HG03135 (cell line): ENCODE data around the gene RNF220.
"Not testable (repeated sequence)": the region's sequence is repeated elsewhere in the genome, so short reads cannot be mapped to it uniquely, and the experiment has no call there.

Experiments
- ATAC-seq: cut with Tn5 transposase; IDR thresholded peaks from one replicate; pipeline ENCODE4 v1.9.1; 2021; ENCODE audit warnings: mild to moderate bottlenecking, moderate library complexity; ENCODE audit not compliant: unreplicated experiment

Gene RNF220

GRCh38 chr1:44485229-44485933, 80.3 kb downstream of the RNF220 start:
- no peak for ATAC-seq

GRCh38 chr1:44485934-44486460, 80.9 kb downstream of the RNF220 start:
- no peak for ATAC-seq

DNA sequence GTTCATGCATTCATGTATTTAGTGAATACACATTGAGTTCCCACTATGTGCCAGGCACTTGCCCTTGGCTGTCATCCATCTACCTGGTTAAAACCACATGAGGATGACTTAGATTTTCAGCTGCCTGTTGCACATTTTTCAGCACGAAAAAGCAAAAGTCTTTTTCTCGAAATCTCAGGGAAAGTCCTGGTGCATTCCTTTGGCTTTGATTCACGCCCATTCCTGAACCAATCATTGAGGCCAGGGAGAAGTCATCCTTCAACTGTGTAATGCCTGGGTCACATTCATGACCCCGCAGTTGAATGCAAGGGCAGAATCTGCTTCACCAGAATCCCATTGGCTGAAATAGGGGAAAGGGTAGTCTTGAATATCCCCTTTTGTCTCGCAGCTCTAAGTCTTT, 84.4 kb downstream of the RNF220 start:
- ATAC-seq, result no peak

DNA sequence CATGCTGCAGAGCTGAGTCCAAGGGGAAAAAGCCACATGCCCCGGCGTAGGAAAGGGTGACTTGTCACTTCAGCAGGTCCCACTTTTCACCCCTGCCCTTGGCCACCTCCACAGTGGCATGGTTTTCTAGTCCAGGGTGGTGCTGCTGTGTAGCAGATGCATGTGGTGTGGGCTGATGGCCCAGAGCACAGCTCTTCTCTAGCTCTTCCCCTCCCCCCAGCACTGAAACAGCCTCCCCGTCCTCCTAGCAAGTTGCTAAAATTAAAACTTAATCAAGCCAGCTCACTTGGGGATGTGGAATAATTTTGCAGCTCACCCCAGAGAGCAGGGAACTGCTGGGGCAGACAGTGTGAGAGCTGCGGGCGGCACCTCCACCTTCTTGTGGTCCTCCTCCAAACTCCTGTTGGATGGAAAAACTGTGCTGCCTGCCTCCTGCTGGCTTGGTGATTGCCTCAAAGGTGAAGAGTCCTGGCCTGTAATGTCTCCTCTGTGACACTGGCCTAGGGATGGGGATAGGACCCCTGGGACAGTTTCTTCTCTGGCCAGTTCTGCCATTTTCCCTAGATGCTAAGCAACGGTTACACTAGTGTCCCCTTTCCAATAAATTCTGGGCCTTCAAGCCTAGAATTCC, 91.6 kb downstream of the RNF220 start:
- ATAC-seq, result no peak

GRCh38 chr1:44497422-44498170, 92.5 kb downstream of the RNF220 start:
- no peak for ATAC-seq

DNA sequence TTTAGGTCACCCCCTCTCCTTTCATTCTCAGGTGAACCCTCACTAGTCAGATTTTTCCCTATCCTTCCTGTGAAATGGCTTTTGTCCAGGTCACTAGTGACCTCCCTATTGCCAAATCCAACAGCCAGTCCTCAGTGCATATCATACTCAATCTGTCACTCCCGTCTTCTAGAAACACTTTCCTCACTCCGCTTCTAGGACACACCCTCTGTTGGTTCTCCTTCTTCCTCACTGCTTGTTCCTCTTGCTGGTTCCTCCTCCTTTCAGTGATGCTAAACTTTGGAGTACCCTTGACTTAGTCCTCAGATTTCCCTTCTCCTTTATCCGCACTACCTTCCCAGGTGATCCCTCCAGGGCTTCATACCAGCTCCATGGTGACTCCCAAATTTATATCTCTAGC, 94.3 kb downstream of the RNF220 start:
- ATAC-seq, result no peak

GRCh38 chr1:44500181-44501046, 95.4 kb downstream of the RNF220 start:
- no peak for ATAC-seq

DNA sequence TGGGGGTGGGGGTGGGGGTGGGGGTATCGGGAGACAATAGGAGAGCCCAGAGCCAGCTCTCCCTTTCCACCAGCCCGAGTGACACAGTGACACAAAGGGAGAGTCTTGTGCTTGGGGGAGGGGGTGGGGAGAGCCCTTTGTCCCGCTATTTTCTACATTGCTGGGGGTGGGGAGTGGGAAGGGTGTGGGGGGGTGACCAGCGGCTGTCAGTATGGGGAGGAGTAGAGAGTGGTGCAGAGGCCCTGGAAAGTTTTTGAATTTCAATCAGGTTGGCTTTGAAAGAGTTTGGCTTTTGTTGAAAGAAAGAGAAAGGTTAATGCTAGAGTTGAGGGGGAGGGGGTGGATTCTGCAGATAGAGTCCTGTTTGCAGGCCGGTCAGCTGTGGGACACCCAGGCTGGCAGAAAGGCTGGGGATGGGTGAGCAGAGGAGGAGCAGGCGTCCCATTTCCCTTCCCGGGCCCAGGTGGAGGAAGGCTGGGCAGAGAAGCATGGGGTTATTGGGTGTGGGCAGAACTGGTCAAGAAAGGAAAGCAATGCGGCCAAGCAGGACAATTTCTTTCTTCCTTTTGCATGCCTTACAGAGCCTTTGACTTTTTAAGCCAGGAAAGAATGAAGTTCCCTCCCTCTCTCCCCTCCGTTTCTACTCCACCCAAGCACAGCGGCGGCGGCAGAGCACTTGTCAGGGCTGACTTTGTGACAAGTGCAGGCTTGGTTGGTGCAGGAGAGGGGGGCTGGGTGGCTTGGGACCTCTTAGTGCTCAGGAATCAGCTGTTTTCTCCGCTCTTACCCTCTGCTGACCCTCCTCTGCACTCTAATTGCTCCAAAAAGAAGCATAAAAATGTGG, 96.2 kb downstream of the RNF220 start:
- ATAC-seq, result no peak

GRCh38 chr1:44502823-44503222, 97.8 kb downstream of the RNF220 start:
- ATAC-seq, result not testable (repeated sequence)

GRCh38 chr1:44503625-44504024, 98.6 kb downstream of the RNF220 start:
- ATAC-seq, result no peak

- no peak for ATAC-seq
Observed at GRCh38 chr1:44505210-44505993, 100.3 kb downstream of the RNF220 start.

- ATAC-seq, result no peak
Observed at GRCh38 chr1:44507490-44508396, 102.7 kb downstream of the RNF220 start.

- ATAC-seq, result no peak
Observed at GRCh38 chr1:44508397-44508745, 103.3 kb downstream of the RNF220 start.

DNA sequence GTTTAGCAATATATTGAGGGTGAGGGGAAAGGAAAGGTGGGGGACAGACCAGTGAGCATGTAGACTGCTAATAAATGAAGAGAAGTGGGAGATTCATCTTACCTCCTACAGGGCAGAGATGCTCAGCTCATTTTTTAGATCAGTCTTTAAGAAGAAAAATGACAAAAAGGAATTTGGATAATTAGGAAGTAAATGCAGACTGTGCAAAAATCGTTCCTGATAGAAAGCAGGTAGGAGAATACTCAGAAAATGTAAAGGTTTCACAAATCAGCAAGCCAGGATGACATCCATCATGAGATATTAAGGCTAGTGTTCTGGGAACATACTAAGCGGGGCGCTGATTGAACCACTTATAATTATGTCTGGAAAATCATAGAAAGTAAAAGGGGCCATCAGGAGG, 106.3 kb downstream of the RNF220 start:
- ATAC-seq, result no peak

GRCh38 chr1:44511769-44512168, 106.7 kb downstream of the RNF220 start:
- no peak for ATAC-seq

DNA sequence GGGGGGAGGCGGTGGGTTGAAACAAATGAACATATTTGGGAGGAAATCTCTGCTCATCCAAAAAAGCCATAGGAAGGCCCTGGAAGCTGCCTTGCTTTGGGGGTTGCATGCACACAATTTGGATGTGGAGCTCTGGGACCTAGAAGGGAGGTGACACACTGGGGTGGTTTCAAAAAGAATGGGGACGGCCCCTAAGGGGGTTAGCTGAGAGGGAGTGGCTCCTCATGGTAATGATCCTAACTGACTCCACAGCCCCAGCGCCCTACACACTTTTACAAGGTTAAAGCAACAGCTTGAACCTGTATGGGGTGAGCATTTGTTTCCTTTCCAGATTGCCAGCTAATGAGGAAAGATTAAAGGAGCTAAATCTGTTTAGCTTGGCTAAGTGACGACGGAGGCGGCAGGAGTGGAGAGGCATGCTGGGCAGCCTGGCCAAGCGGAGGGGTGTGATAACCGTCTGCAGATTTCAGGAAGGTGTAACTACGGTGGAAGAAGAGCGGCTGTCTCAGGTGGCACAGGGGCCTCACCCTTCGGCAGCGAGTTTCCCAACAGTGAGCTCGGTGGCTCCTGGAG, 107.3 kb downstream of the RNF220 start:
- ATAC-seq, result no peak

DNA sequence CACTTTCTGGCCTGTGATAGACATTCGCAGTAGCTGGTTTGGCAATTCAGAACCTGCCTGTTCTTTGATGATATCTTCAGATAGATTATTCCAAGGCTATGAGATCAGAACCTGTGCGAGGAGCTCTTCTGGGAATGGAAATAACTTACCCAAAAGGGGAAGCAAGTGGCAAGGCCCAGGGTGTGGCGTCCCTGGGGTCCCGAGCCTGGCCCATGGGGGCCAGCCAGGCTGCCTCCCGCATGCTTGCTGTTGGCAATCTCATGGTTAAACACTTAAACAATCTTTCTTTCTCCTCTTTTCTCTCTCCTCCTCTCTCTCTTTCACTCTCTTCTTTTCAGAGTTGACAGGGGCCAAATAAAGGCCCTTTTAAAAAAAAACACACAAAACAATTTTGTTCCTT, 108.1 kb downstream of the RNF220 start:
- no peak for ATAC-seq

GRCh38 chr1:44514673-44515072, 109.6 kb downstream of the RNF220 start:
- ATAC-seq, result no peak
